ENCODE results near the gene AMOTL1. TPM values are rescaled to one million over a fixed set of nuclear protein-coding genes. Genes with fewer than 3 reads are reported as not detected.

AMOTL1 gene
- total RNA-seq, 1 donor from 2014 or later, result 84.2 TPM

- no peak for DNase-seq (ENCODE audit: low spot score)
Measured at GRCh38 chr11:94924171-94924572, 156.0 kb downstream of the AMOTL1 start.

GRCh38 chr11:94924612-94925011 is 156.5 kb downstream of the AMOTL1 start:
- no peak for DNase-seq (ENCODE audit: low spot score)

- no peak for DNase-seq (ENCODE audit: low spot score)
Measured at GRCh38 chr11:94925422-94926270, 157.5 kb downstream of the AMOTL1 start.

GRCh38 chr11:94926271-94926625 is 158.1 kb downstream of the AMOTL1 start:
- DNase-seq (ENCODE audit: low spot score), result no peak

Other genes with a start within 250 kb of the AMOTL1 start
- gene FUT4, start 224.4 kb upstream of the AMOTL1 start, total RNA-seq, result 6.6 TPM
- 3.7 TPM for gene PIWIL4, start 201.0 kb upstream of the AMOTL1 start, total RNA-seq
- gene CWC15, start 205.2 kb downstream of the AMOTL1 start, total RNA-seq, result 58.5 TPM
- gene KDM4D, start 205.4 kb downstream of the AMOTL1 start, total RNA-seq, result 1.2 TPM

All from ureter (tissue), 1 donor.